SK-N-SH (cell line): ENCODE measurements around the gene TNFRSF14. TPM values are rescaled to one million over a fixed set of nuclear protein-coding genes. Genes with fewer than 3 reads are reported as not detected.

Experiments
- CTCF ChIA-PET: fragments of 300-600, 350-600 bp; formaldehyde crosslinking; extraction: SDS; loops from one replicate; lab custom pipeline; 2021; lab: Yijun Ruan, JAX
- POLR2A ChIA-PET: fragments of 350-600 bp; sonication (Branson Sonifier 250); formaldehyde crosslinking; extraction: SDS; loops from one replicate; lab custom pipeline; 2020; ENCODE audit warnings: antibody characterized with exemption, inconsistent platforms; lab: Yijun Ruan, JAX
- DNase-seq: peaks from one replicate; pipeline ENCODE4 v3.0.0; 2012
- H2AFZ ChIP-seq: fragments of 200-600 bp; sonication (generic); 2 replicates; pipeline ENCODE4 v1.8.1; 2016; ENCODE audit warnings: antibody characterized with exemption, mild to moderate bottlenecking, low read depth
- H3F3A ChIP-seq: fragments of 200-600 bp; sonication (generic); replicated peaks from 2 replicates; pipeline ENCODE3; 2016; ENCODE audit warnings: antibody characterized with exemption, mild to moderate bottlenecking; ENCODE audit not compliant: insufficient read depth
- H3K27ac ChIP-seq, 2 experiments: fragments of 200-500 bp in 1 of 2; fragments of 200-600 bp in 1 of 2; sonication (Bioruptor generic) in 1 of 2; sonication (generic), shearing (Covaris generic) in 1 of 2; 2 replicates each; pipeline versions ENCODE4 v1.5.1 to v1.6.1; 2014 to 2016; ENCODE audit warnings: low read depth in 2 of 2, inconsistent platforms in 1 of 2, low read length in 1 of 2, mild to moderate bottlenecking in 1 of 2, mixed read lengths in 1 of 2
- H3K27me3 ChIP-seq: fragments of 200-600 bp; sonication (generic), shearing (Covaris generic); 2 replicates; pipeline ENCODE4 v1.6.1; 2016; ENCODE audit warnings: mixed run types; ENCODE audit not compliant: insufficient read depth
- H3K36me3 ChIP-seq, 2 experiments: fragments of 200-500 bp in 1 of 2; fragments of 200-600 bp in 1 of 2; sonication (Bioruptor generic) in 1 of 2; sonication (generic) in 1 of 2; replicated peaks in 1 of 2; 2 replicates each; pipeline versions ENCODE3 to v1.5.1; 2014 to 2016; ENCODE audit warnings: low read length in 1 of 2, mild to moderate bottlenecking in 1 of 2; ENCODE audit not compliant: insufficient read depth in 2 of 2, control insufficient read depth in 1 of 2
- H3K4me1 ChIP-seq, 2 experiments: fragments of 200-500 bp in 1 of 2; fragments of 200-600 bp in 1 of 2; sonication (Bioruptor generic) in 1 of 2; sonication (generic), shearing (Covaris generic) in 1 of 2; 2 replicates each; pipeline versions ENCODE4 v1.5.1 to v1.6.1; 2014 to 2016; ENCODE audit warnings: low read depth in 1 of 2, low read length in 1 of 2, mixed run types in 1 of 2; ENCODE audit not compliant: insufficient read depth in 2 of 2, control insufficient read depth in 1 of 2
- H3K4me2 ChIP-seq: fragments of 200-600 bp; sonication (generic), shearing (Covaris generic); 2 replicates; pipeline ENCODE4 v1.6.1; 2017; ENCODE audit warnings: mixed run types
- H3K4me3 ChIP-seq, 2 experiments: fragments of 200-500 bp in 1 of 2; fragments of 200-600 bp in 1 of 2; sonication (Bioruptor generic) in 1 of 2; sonication (generic), shearing (Covaris generic) in 1 of 2; 2 replicates each; pipeline versions ENCODE4 v1.5.1 to v1.8.1; 2014 to 2016; ENCODE audit warnings: low read depth in 2 of 2, inconsistent platforms in 1 of 2, low read length in 1 of 2, mild to moderate bottlenecking in 1 of 2, mixed read lengths in 1 of 2, moderate library complexity in 1 of 2
- H3K79me2 ChIP-seq: fragments of 200-600 bp; sonication (generic); 2 replicates; pipeline ENCODE4 v1.8.1; 2017; ENCODE audit warnings: mild to moderate bottlenecking; ENCODE audit not compliant: insufficient read depth
- H3K9ac ChIP-seq: fragments of 200-600 bp; sonication (generic); 2 replicates; pipeline ENCODE4 v1.6.1; 2017; ENCODE audit warnings: mixed run types
- H3K9me2 ChIP-seq: fragments of 200-600 bp; sonication (generic); 2 replicates; pipeline ENCODE4 v1.6.1; 2017; ENCODE audit warnings: mixed run types
- H3K9me3 ChIP-seq: fragments of 200-600 bp; sonication (generic); 2 replicates; pipeline ENCODE4 v1.6.1; 2017; ENCODE audit warnings: mixed run types, mild to moderate bottlenecking, moderate library complexity
- H4K20me1 ChIP-seq: fragments of 200-600 bp; sonication (generic); 2 replicates; pipeline ENCODE4 v1.6.1; 2017; ENCODE audit warnings: mild to moderate bottlenecking, mixed run types; ENCODE audit not compliant: insufficient read depth
- EZH2phosphoT487 ChIP-seq: fragments of 200-600 bp; sonication (generic); IDR thresholded peaks from 2 replicates; pipeline ENCODE4 v1.6.1; 2017; ENCODE audit warnings: low read depth, mixed run types, mild to moderate bottlenecking, antibody characterized with exemption, moderate library complexity, borderline replicate concordance
- FOSL2 ChIP-seq: IDR thresholded peaks from 2 replicates; pipeline ENCODE4 v1.4.0; 2012; ENCODE audit warnings: low read depth, mild to moderate bottlenecking, moderate library complexity, borderline replicate concordance
- POLR2AphosphoS5 ChIP-seq: IDR thresholded peaks from 2 replicates; pipeline ENCODE4 v1.6.1; 2012; ENCODE audit warnings: low read depth, low read length
- RCOR1 ChIP-seq: fragments of 150-350 bp; IDR thresholded peaks from 2 replicates; pipeline ENCODE4 v1.6.1; 2017; ENCODE audit warnings: antibody characterized with exemption, low read length
- SMC3 ChIP-seq: IDR thresholded peaks from 2 replicates; pipeline ENCODE4 v1.6.1; 2012; ENCODE audit warnings: low read depth, low read length, improper control_type of control experiment
- TAF1 ChIP-seq: IDR thresholded peaks from 2 replicates; pipeline ENCODE4 v1.6.1; 2012; ENCODE audit warnings: low read depth, mild to moderate bottlenecking, low read length, moderate library complexity, borderline replicate concordance
- TCF12 ChIP-seq: IDR thresholded peaks from 2 replicates; pipeline ENCODE4 v1.4.0; 2012
- TEAD4 ChIP-seq: IDR thresholded peaks from 2 replicates; pipeline ENCODE4 v1.4.0; 2012; ENCODE audit warnings: mild to moderate bottlenecking, borderline replicate concordance; ENCODE audit not compliant: insufficient read depth
- WGBS: methylation state at CpG from one replicate; pipeline ENCODE4 v1.1.6; 2017; ENCODE audit warnings: low lambda C conversion rate; 5-methylcytosine and 5-hydroxymethylcytosine counted together
- polyA plus RNA-seq, 3 experiments: library from polyadenylated mRNA; depleted of rRNA; stranded (reverse); fragments of >200 nt; gene quantifications; 2 replicates each; pipeline ENCODE4 v1.2.3, GENCODE V29; 2012
- TF ChIP-seq, protein P1 (sequence below): IDR thresholded peaks from 2 replicates; pipeline ENCODE4 v1.4.0; 2012; ENCODE audit warnings: low read depth, borderline replicate concordance
- TF ChIP-seq, protein P2 (sequence below): IDR thresholded peaks from 2 replicates; pipeline ENCODE4; 2012
- TF ChIP-seq, protein P3 (sequence below): fragments of 150-350 bp; IDR thresholded peaks from 2 replicates; pipeline ENCODE4 v1.6.1; 2016; ENCODE audit warnings: mild to moderate bottlenecking, low read depth, low read length

The TNFRSF14 gene
- 0.19 and 0.28 TPM in 2 replicates for polyA plus RNA-seq (2012; rRNA removed)
- polyA plus RNA-seq (2012; cell fraction: cytosol; rRNA removed) = 0.03 and 0.08 TPM in 2 replicates
- polyA plus RNA-seq (2012; cell fraction: nucleus; rRNA removed) = 0.61 and 0.96 TPM in 2 replicates

DNA sequence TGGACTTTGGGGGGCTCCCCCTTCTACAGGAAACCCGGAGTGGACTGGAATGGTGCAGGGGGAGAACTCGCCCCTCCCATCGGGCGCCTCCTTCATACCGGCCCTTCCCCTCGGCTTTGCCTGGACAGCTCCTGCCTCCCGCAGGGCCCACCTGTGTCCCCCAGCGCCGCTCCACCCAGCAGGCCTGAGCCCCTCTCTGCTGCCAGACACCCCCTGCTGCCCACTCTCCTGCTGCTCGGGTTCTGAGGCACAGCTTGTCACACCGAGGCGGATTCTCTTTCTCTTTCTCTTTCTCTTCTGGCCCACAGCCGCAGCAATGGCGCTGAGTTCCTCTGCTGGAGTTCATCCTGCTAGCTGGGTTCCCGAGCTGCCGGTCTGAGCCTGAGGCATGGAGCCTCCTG is at the start of gene TNFRSF14:
Gene TNFRSF14, plus strand, starts transcription at position 95 of the 401 bp plus-strand sequence. Its CDS starts 294 bp downstream, at position 389.
- Histone ChIP-seq H4K20me1 (no peaks in the 10 kb centered on the region), H3K79me2 (no peaks in the 10 kb centered on the region), H3K4me1 (peaks cover 0 to 4% of the 10 kb centered on the region in 2 experiments; a peak in 1 of 4 replicates), H2AFZ (no peak within 1 kb of the TSS; the same call in 1 of the 2 replicates), H3K4me3 (no peak within 1 kb of the TSS), H3K9me3 (no peaks in the 10 kb centered on the region), H3F3A (no peaks in the 10 kb centered on the region), H3K27me3 (no peaks in the 10 kb centered on the region), H3K4me2 (peak within 1 kb of the TSS; percentile 44; the same call in 1 of the 2 replicates), H3K27ac (no peak within 1 kb of the TSS), H3K9me2 (no peaks in the 10 kb centered on the region), H3K36me3 (no peaks in the 10 kb centered on the region), H3K9ac (no peak within 1 kb of the TSS)
- CTCF ChIA-PET = interaction anchor here (1.6 to 3.3 kb wide), 4 partner anchors 9 to 230 kb away, joined by 6 to 16 read pairs (median 12); no protein-coding TSS in a partner anchor
- TF ChIP-seq EZH2phosphoT487 (no peak), TCF12 (no peak), SMC3 (no peak), TAF1 (no peak), RCOR1 (no peak), FOSL2 (no peak), POLR2AphosphoS5 (no peak), TEAD4 (no peak)
- TF ChIP-seq, protein P1, sequence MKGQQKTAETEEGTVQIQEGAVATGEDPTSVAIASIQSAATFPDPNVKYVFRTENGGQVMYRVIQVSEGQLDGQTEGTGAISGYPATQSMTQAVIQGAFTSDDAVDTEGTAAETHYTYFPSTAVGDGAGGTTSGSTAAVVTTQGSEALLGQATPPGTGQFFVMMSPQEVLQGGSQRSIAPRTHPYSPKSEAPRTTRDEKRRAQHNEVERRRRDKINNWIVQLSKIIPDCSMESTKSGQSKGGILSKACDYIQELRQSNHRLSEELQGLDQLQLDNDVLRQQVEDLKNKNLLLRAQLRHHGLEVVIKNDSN = no peak
- TF ChIP-seq, protein P2, sequence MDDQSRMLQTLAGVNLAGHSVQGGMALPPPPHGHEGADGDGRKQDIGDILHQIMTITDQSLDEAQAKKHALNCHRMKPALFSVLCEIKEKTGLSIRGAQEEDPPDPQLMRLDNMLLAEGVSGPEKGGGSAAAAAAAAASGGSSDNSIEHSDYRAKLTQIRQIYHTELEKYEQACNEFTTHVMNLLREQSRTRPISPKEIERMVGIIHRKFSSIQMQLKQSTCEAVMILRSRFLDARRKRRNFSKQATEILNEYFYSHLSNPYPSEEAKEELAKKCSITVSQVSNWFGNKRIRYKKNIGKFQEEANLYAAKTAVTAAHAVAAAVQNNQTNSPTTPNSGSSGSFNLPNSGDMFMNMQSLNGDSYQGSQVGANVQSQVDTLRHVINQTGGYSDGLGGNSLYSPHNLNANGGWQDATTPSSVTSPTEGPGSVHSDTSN = no peak
- 59% methylated on average over 10 of the region's 16 CpGs for WGBS
- DNase-seq = no peak
- POLR2A ChIA-PET = no interaction called here

DNA sequence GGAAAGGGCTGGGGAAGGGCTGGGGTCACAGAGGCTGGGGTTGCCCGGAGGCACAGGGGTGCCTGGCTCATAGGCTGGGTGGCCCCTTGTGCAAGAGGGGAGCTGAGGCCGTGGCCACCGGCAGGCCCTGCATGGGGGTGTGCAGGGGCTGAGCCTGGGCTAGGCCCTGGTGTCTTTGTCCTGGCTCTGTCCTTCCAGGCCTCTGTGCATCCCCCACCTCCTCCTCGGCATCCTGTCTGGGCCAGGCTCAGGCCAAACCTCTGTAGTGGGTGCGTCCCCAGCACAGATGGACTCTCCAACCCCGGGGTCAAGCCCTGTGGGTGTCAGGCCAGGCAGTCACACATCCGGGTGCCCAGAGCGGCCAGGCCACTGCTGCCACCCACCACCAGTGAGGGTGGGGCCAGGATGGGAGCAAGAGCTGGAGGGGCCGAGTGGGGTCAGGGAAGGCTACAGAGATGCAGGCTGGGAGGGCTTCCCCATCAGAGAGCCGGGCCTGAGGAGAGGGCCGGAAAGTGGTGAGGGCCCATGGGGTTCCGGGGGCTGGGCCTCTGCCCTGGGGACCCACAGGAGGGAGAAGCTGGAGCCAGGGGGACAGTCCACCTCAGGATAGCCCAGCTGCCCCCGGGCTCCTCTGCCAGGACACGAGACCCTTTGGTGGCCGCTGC is 49.1 kb upstream of the TNFRSF14 start:
- Histone ChIP-seq H3K27me3 (no peaks in the 10 kb centered on the region), H2AFZ (no peak overlapping the region), H3K4me2 (no peak overlapping the region), H3K36me3 (peaks cover 0 to 39% of the 10 kb centered on the region in 2 experiments), H3F3A (no peaks in the 10 kb centered on the region), H3K9ac (no peak overlapping the region), H3K9me3 (no peaks in the 10 kb centered on the region), H3K4me1 (no peaks in the 10 kb centered on the region; a peak in 1 of 4 replicates), H3K9me2 (no peaks in the 10 kb centered on the region), H4K20me1 (no peaks in the 10 kb centered on the region), H3K4me3 (no peak overlapping the region), H3K79me2 (no peaks in the 10 kb centered on the region), H3K27ac (no peak overlapping the region)
- TF ChIP-seq POLR2AphosphoS5 (no peak), SMC3 (no peak), EZH2phosphoT487 (no peak)
- TF ChIP-seq, protein P3, sequence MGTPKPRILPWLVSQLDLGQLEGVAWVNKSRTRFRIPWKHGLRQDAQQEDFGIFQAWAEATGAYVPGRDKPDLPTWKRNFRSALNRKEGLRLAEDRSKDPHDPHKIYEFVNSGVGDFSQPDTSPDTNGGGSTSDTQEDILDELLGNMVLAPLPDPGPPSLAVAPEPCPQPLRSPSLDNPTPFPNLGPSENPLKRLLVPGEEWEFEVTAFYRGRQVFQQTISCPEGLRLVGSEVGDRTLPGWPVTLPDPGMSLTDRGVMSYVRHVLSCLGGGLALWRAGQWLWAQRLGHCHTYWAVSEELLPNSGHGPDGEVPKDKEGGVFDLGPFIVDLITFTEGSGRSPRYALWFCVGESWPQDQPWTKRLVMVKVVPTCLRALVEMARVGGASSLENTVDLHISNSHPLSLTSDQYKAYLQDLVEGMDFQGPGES = no peak
- DNase-seq = no peak
- ChIA-PET CTCF (interaction anchor here (0.5 to 1.9 kb wide), 6 partner anchors 8 to 475 kb away, joined by 3 to 7 read pairs (median 3); no protein-coding TSS in a partner anchor), POLR2A (interaction anchor here (0.6 to 1.3 kb wide), 6 partner anchors 13 to 41 kb away, joined by 3 to 5 read pairs (median 3); no protein-coding TSS in a partner anchor)
- WGBS = 71% methylated on average over 3 of the region's 15 CpGs
